ENCODE data around the gene RNF208.

DNA sequence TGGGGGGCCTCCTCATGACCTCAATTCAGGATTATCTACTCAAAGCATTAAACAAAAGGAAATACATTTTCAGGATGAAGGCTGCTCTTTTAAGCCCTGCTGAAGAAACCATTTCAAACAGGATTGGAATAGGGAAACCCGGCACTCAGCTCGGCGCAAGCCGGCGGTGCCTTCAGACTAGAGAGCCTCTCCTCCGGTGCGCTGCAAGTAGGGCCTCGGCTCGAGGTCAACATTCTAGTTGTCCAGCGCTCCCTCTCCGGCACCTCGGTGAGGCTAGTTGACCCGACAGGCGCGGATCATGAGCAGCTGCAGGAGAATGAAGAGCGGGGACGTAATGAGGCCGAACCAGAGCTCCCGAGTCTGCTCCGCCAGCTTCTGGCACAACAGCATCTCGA, 17.3 kb downstream of the RNF208 start:
- TF ChIP-seq ZNF341 (tag by site-specific recombination; IDR thresholded peaks at IDR 0.05; ENCODE audit: low read depth) (no peak), SCRT2 (tag by site-specific recombination; IDR thresholded peaks at IDR 0.05) (no peak), ZNF548 (tag by site-specific recombination; IDR thresholded peaks at IDR 0.05) (no peak), KLF9 (tag by site-specific recombination; IDR thresholded peaks at IDR 0.05; ENCODE audit: low read depth) (no peak), YY1 (tag by site-specific recombination; IDR thresholded peaks at IDR 0.05) (no peak), ZNF239 (tag by site-specific recombination; IDR thresholded peaks at IDR 0.05) (no peak), ZNF16 (tag by site-specific recombination; IDR thresholded peaks at IDR 0.05; ENCODE audit: low read depth) (no peak)
- TF ChIP-seq, protein P1, sequence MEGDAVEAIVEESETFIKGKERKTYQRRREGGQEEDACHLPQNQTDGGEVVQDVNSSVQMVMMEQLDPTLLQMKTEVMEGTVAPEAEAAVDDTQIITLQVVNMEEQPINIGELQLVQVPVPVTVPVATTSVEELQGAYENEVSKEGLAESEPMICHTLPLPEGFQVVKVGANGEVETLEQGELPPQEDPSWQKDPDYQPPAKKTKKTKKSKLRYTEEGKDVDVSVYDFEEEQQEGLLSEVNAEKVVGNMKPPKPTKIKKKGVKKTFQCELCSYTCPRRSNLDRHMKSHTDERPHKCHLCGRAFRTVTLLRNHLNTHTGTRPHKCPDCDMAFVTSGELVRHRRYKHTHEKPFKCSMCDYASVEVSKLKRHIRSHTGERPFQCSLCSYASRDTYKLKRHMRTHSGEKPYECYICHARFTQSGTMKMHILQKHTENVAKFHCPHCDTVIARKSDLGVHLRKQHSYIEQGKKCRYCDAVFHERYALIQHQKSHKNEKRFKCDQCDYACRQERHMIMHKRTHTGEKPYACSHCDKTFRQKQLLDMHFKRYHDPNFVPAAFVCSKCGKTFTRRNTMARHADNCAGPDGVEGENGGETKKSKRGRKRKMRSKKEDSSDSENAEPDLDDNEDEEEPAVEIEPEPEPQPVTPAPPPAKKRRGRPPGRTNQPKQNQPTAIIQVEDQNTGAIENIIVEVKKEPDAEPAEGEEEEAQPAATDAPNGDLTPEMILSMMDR (tag by site-specific recombination; IDR thresholded peaks at IDR 0.05) = no peak
- TF ChIP-seq, protein P2, sequence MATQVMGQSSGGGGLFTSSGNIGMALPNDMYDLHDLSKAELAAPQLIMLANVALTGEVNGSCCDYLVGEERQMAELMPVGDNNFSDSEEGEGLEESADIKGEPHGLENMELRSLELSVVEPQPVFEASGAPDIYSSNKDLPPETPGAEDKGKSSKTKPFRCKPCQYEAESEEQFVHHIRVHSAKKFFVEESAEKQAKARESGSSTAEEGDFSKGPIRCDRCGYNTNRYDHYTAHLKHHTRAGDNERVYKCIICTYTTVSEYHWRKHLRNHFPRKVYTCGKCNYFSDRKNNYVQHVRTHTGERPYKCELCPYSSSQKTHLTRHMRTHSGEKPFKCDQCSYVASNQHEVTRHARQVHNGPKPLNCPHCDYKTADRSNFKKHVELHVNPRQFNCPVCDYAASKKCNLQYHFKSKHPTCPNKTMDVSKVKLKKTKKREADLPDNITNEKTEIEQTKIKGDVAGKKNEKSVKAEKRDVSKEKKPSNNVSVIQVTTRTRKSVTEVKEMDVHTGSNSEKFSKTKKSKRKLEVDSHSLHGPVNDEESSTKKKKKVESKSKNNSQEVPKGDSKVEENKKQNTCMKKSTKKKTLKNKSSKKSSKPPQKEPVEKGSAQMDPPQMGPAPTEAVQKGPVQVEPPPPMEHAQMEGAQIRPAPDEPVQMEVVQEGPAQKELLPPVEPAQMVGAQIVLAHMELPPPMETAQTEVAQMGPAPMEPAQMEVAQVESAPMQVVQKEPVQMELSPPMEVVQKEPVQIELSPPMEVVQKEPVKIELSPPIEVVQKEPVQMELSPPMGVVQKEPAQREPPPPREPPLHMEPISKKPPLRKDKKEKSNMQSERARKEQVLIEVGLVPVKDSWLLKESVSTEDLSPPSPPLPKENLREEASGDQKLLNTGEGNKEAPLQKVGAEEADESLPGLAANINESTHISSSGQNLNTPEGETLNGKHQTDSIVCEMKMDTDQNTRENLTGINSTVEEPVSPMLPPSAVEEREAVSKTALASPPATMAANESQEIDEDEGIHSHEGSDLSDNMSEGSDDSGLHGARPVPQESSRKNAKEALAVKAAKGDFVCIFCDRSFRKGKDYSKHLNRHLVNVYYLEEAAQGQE (tag by site-specific recombination; IDR thresholded peaks at IDR 0.05) = no peak

All from HEK293 (cell line).